Measurements from ENCODE around the gene GPR25.

GPR25 gene
- 0.20 to 0.70 reads per million in 2 donors for total RNA-seq

DNA sequence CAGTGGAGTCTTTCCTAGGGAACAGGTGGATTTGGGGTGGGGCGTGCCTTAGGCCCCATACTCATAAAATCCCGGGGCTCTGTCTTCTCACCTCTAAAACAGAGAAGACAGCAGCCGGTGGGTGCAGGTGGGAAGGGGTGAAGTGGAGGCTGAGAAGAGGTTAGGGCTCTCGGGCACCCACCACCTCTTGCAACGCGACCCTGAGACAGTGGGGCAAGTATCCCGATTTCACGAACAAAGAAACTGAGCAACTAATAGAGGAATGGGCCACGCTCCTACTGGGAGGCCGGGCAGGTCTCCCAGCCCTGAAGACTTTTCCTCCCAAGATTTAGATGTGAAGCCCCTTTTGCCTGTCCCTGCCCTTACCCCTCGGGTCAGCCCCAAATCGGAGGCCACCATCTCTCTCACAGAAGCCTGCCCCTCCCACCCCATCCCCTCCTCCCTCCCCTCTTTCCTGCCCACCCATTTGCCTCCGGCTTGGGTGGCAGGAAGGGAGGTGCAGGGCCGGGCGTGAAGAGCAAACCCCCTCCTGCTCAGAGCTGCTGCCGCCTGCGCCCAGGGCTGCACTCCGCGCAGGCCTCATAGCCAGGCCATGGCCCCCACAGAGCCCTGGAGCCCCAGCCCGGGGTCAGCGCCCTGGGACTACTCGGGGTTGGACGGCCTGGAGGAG, at the start of gene GPR25:
Gene GPR25 (plus strand): TSS at position 536 of the 670 bp plus-strand sequence. CDS start 57 bp downstream, at position 593.
- DNase-seq: no peak

DNA sequence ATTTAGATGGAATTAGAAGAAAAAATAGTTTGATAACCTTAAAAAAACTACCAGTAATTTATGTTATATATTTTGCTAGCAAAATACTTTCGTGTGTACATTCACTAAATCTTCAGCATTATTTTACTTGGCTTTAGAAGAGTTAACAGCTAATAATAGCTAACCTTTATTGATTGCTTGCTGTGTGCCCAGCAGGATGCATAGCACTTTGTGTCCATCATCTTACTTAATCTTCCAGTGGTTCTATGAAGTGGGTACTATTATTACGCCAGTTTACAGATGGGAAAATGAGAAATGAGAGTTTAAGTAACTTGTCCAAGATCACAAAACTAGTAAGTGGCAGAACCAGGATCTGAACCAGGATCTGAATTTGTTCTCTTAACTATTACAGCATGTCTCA, 41.7 kb upstream of the GPR25 start:
- no peak for DNase-seq

DNA sequence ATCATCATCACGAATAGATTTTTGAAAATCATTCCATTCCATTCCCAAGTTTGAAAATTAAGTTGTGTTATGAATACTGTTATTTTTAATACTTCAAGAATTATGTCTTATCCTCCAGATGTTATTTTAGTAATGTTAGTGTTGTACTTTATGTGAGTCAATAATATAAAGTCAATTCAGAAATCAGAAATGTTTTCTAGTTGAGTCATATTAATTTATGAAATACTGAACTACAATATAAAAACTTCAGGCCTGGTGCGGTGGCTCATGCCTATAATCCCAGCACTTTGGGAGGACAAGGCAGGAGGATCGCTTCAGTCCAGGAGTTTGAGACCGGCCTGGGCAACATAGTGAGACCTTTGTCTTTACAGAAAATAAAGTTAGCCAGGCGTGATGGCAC, 38.4 kb upstream of the GPR25 start:
- DNase-seq: no peak

- DNase-seq: no peak
Measured at GRCh38 chr1:200836213-200836612, 36.6 kb upstream of the GPR25 start.

GRCh38 chr1:200837931-200838571, 34.7 kb upstream of the GPR25 start:
- no peak for DNase-seq

GRCh38 chr1:200838676-200839445, 33.9 kb upstream of the GPR25 start:
- DNase-seq: no peak

DNA sequence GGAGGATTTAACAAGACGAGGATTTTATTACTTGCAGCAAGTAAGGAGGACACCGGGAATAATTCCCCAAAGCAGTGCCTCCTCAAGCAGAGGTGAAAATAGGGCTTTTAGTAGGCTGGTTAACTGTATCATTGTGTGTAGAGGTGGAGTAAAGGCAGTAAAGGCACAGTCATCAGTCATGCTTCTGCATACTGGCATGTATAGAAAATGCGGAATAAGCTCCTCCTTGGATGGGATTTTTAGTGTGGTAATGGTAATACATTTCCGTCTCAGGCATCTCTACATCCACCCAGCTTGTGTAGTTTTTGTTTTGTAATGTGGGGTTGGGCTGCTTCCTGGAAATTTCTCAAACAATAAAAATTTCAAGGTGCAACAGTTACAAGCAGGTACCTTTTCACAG, 27.4 kb upstream of the GPR25 start:
- no peak for DNase-seq

- no peak for DNase-seq
Measured at GRCh38 chr1:200846398-200846797, 26.4 kb upstream of the GPR25 start.

GRCh38 chr1:200849430-200849829, 23.4 kb upstream of the GPR25 start:
- DNase-seq: no peak

DNA sequence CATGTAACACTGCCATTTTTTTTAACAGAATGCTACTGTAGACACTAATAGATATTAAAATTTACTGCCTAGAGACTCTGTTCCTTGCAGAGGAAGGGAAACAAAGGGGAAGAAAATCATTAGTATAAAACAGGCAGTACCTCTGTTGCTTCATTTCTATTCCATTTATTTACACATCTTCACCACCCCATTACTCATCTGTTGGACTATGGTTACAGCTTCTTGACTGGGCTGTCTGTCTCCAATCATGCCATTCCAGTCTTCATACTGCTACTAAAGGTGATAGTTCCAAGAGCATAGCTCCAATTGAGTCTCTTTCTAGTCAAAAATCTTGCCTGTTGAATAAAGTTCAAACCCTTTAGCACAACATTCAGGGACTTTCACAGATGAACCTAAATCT, 22.2 kb upstream of the GPR25 start:
- no peak for DNase-seq

- no peak for DNase-seq
Measured at GRCh38 chr1:200856716-200857357, 15.9 kb upstream of the GPR25 start.

DNA sequence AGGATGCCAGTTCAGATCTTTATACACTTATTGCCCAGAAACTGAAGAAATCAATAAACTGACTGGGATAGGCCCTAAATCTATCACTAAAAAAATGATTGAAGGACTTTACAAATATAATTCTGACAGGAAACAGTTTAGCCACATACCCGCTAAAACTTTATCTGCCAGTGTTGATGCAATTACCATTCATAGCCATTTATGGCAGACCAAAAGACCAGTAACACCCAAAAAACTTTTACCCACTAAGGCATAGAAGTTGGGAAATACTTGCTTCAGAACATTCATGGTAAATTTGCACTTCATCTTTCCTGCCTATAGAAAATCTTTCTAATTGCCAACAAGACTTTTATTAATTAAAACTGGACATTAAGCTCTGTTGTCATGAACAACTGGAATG, 15.0 kb upstream of the GPR25 start:
- DNase-seq: no peak

- no peak for DNase-seq
Measured at GRCh38 chr1:200861937-200862647, 10.7 kb upstream of the GPR25 start.

GRCh38 chr1:200862713-200863415, 9.9 kb upstream of the GPR25 start:
- DNase-seq: no peak

GRCh38 chr1:200866116-200866515, 6.7 kb upstream of the GPR25 start:
- DNase-seq: no peak

- DNase-seq: no peak
Measured at GRCh38 chr1:200866521-200866920, 6.3 kb upstream of the GPR25 start.

- DNase-seq: no peak
Measured at GRCh38 chr1:200867018-200867811, 5.6 kb upstream of the GPR25 start.

DNA sequence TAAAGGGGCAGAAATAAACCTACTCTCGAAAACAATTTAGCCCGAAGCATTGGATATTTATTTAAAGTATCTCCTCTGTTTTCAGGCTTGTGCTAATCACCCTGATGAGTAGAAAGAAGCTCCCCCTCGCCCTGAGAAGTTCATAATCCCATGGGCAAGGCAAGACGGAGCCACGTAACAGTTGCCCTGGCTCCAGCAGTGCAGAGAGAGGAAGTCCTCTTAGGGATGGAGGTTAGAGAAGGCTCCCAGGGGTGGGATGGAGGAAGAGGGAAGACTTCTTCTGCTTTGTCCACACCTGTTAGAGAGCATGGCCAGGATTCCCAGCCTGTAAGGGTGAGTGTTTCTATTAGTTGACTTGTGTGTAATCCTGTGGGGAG, 3.4 kb upstream of the GPR25 start:
- DNase-seq: no peak

DNA sequence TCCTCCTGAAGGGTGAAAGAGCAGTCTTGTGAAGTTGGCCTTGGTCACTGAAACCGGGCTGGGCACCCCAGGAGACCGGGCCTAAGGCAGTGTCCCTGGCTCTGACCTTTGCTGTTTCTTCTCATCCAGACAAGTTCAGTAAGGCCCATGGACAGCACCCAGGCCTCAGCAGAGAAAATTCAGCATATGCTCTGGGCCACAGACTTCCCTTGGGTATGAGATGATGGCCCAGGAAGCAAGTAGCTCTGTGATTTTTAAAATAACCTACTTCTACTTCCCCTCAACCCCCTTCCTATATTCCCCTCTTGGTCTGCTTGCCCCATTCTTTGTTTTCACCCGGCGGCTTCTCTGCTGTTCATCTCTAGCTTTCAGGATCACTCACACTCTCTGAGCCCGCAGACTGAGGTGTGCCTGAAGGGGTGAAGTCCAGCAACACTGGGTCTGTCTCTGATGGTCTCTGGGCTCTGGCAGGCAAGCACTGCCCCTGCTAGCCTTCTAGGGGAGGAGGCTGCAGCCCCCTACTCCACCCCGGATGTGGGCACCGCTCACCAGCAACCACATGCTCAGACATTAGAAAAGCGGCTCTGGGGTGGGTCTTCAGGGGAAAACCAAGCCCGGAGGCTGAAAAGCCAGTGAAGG, 2.9 kb upstream of the GPR25 start:
- DNase-seq: no peak

GRCh38 chr1:200873116-200873670, 412 bp downstream of the GPR25 start:
- DNase-seq: no peak

Measured in activated gamma-delta T cell (primary cell).